ENCODE measurements around the gene FKBP5. TPM values are rescaled to one million over a fixed set of nuclear protein-coding genes. Genes with fewer than 3 reads are reported as not detected.

The FKBP5 gene
- total and polyA plus RNA-seq, 10 of the 15 experiments (the other 5 are each of a cell fraction or from before 2014, with no cell fraction given), result 29.0 to 123 (median 62.3) TPM

DNA sequence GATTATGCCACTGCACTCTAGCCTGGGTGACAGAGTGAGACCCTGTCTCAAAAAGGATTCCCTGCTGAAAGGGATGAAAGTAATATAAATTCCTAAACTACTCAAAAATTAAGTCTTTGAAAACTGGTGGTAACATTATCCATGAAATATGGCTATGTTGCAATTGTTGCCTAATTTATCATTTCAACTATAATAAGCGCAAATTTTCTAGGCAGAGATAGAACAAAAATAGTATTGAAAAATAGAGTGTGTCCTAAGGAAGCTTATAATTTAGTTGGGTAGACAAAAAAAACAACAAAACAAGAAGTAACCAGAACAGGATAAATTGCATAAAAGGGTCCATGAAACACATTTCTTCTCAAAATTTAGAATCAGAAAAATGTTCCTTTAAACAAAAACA is 68.0 kb downstream of the FKBP5 start:
- FAIRE-seq, result no peak
- no peaks in the 10 kb centered on the region for H3K27me3 ChIP-seq (replicated peaks in 1 of 2; ENCODE audit: control insufficient read depth in 2 of 2, insufficient read depth in 2 of 2, low read length in 1 of 2)
- no peak overlapping the region for H2AFZ ChIP-seq (ENCODE audit: control insufficient read depth, low read depth, low read length)
- CTCF ChIA-PET, result interaction anchor here (2.7 to 4.4 kb wide), 2 partner anchors 12 to 115 kb away, joined by 8 to 36 read pairs; partner anchors contain the start of gene ARMC12
- ATAC-seq, result no peak
- TF ChIP-seq NFYA (IDR thresholded peaks at IDR 0.05; ENCODE audit: borderline replicate concordance, low read depth, low read length) (no peak), RUNX3 (IDR thresholded peaks at IDR 0.05; ENCODE audit: low read length) (no peak), ZBED1 (IDR thresholded peaks at IDR 0.05; ENCODE audit: borderline replicate concordance) (no peak), HDGF (IDR thresholded peaks at IDR 0.05) (no peak), KLF5 (IDR thresholded peaks at IDR 0.05; ENCODE audit: partially characterized antibody) (no peak), RBBP5 (conservative IDR thresholded peaks at IDR 0.05) (no peak), EP300 (IDR thresholded peaks at IDR 0.05; ENCODE audit: borderline replicate concordance in 1 of 2, control insufficient read depth in 1 of 2, low read depth in 2 of 2, low read length in 2 of 2) (no peak)
- TF ChIP-seq, protein P1, sequence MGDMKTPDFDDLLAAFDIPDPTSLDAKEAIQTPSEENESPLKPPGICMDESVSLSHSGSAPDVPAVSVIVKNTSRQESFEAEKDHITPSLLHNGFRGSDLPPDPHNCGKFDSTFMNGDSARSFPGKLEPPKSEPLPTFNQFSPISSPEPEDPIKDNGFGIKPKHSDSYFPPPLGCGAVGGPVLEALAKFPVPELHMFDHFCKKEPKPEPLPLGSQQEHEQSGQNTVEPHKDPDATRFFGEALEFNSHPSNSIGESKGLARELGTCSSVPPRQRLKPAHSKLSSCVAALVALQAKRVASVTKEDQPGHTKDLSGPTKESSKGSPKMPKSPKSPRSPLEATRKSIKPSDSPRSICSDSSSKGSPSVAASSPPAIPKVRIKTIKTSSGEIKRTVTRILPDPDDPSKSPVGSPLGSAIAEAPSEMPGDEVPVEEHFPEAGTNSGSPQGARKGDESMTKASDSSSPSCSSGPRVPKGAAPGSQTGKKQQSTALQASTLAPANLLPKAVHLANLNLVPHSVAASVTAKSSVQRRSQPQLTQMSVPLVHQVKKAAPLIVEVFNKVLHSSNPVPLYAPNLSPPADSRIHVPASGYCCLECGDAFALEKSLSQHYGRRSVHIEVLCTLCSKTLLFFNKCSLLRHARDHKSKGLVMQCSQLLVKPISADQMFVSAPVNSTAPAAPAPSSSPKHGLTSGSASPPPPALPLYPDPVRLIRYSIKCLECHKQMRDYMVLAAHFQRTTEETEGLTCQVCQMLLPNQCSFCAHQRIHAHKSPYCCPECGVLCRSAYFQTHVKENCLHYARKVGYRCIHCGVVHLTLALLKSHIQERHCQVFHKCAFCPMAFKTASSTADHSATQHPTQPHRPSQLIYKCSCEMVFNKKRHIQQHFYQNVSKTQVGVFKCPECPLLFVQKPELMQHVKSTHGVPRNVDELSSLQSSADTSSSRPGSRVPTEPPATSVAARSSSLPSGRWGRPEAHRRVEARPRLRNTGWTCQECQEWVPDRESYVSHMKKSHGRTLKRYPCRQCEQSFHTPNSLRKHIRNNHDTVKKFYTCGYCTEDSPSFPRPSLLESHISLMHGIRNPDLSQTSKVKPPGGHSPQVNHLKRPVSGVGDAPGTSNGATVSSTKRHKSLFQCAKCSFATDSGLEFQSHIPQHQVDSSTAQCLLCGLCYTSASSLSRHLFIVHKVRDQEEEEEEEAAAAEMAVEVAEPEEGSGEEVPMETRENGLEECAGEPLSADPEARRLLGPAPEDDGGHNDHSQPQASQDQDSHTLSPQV (IDR thresholded peaks at IDR 0.05), result no peak
- intact Hi-C loops (cut with micrococcal nuclease; ENCODE audit: unreplicated experiment), result no loop called here
- in situ Hi-C loops (cut with MboI), result no loop called here
- H3K79me2 ChIP-seq (ENCODE audit: control insufficient read depth, insufficient read depth, low read length), result no peaks in the 10 kb centered on the region
- H3K36me3 ChIP-seq (ENCODE audit: control insufficient read depth in 2 of 2, insufficient read depth in 2 of 2, low read length in 1 of 2), result peaks cover 0 to 12% of the 10 kb centered on the region in 2 experiments; a peak in 3 of 4 replicates
- RAD21 ChIA-PET (ENCODE audit: unreplicated experiment), result no interaction called here
- no peaks in the 10 kb centered on the region for H3K9me3 ChIP-seq (replicated peaks; ENCODE audit: control insufficient read depth, insufficient read depth, low read length)
- H3K9ac ChIP-seq (ENCODE audit: control insufficient read depth, insufficient read depth, low read length), result no peak overlapping the region
- H3K4me1 ChIP-seq (ENCODE audit: control insufficient read depth, insufficient read depth, low read length), result no peaks in the 10 kb centered on the region
- no TSS peak for BruUV-seq (replicated peaks)
- H3K4me3 ChIP-seq, result no peak overlapping the region
- no peak overlapping the region for H3K27ac ChIP-seq (ENCODE audit: control insufficient read depth, insufficient read depth)
- POLR2A ChIA-PET, result no interaction called here
- 95% methylated on average over 1 of the region's 1 CpG for WGBS (ENCODE audit: insufficient coverage, insufficient replicate concordance, low lambda C conversion rate, missing lambda C conversion rate)
- DNase-seq (ENCODE audit: low read depth, low spot score), result no peak
- no peak overlapping the region for H3K4me2 ChIP-seq (ENCODE audit: control insufficient read depth, insufficient read depth)
- SMC1A ChIA-PET (ENCODE audit: uncharacterized antibody, unreplicated experiment), result interaction anchor here (0.5 to 2.0 kb wide), 3 partner anchors 10 to 362 kb away, joined by 3 to 6 read pairs (median 3); no protein-coding TSS in a partner anchor
- no peaks in the 10 kb centered on the region for H4K20me1 ChIP-seq (ENCODE audit: control insufficient read depth, insufficient read depth)

Data from GM12878 (cell line).